HG02973 (cell line): ENCODE measurements around the gene TNS1.

ENCODE experiments used
- ATAC-seq: cut with Tn5 transposase; IDR thresholded peaks from one replicate; pipeline ENCODE4 v1.9.1; 2021; ENCODE audit warnings: moderate library complexity; ENCODE audit not compliant: unreplicated experiment

TNS1 gene

GRCh38 chr2:218017211-218018053 is 14.6 kb upstream of the TNS1 start:
- no peak for ATAC-seq

DNA sequence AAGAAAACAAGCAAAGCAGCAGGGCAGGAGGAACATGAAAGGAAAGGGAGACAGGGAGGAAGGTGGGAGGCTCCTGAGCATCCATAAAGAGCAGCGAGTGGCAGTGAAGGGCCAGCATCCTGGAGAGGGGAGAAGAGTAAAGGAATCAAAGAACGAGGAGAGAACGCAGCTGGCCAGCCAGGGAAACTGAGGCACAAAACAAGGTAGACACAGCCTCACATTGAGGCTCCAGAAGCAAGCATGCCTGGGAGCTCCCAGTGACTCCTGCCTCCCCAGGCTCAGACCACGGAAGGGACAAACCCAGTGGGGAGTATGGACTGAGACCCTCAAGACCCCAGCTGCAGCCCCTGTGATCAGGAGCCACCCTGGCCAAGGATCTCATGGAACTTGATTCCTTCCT is 14.0 kb upstream of the TNS1 start:
- no peak for ATAC-seq

DNA sequence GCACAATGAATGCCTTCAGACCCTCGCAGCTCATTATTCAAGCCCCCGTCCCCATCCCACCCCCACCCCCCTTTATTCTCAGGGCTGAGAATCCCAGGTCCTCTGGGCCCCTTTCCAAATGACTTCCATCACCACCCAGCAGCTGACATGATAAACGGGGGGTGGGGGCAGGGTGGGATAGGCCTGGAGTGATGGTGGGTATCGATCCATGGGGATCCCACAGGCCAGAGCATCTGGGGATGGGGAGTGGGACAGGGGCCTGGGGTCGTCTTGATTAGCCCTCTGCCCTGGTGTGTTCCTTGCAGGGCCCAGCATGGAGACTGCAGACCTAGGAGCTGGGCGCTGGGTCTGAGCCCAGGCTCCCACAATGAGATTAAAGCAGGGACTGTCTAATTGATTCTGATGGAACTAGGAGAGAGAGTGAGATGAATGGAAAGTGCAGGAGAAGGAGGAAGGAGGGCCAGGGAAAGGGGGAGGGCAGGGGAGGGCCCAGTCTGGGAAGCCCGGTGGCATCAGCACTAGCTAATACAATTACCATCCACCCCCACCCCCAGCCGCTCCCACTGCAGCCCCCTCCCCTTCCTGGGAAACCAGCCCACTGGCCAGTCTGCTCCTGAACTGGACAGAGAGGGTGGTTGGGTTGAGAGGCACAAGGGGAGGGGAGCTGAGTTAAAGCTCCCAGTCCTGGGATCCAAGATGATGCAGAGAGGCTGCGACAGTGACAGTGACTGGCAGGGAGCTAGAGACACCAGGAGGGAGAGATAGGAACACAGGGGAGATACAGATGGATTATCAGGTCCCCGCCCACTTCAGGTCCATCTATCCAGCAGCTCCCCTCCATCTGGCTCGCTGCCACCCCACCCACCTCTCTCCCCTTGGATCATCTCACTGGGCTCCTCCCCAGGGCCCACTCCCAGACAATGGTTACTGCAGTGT is 13.1 kb upstream of the TNS1 start:
- ATAC-seq, result no peak

DNA sequence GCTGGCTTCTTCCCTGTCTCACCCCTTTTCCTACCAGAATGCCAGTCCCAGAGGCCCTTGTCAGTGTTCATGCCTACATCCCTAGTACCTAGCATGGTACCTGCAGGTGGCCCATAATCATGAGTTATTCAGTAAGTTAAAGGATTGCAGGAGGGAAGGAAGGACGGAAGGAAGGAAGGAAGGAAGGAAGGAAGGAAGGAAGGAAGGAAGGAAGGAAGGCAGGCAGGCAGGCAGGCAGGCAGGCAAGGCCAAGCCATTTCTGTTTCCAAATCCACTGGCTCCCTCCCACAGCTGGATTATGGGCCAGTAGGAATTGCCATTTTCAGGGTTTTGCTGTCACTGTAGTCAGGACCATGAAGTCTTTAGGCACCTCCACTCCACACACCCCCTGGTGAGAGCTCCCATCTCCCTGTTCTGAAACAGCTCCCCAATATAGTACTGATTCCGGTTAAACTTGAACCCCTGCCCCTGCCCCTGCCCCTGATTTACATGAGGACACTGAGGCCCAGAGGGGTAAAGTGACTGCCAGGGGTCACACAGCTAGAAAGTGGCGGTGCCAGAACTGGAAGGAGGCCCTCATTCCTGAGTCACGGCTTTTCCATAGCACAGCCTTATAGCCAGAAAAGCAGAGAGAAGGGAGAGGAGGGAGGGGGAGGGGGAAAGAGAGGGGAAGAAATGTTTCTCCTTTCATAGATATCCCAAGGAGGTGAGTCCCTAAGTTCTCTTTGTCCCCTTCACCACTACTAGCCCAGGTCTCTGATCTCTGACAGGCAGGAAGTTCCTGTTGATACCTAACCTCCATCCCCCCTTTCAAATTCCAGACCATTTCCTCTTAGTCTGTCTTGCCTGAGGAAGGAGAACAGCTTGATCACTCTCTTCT is 12.2 kb upstream of the TNS1 start:
- ATAC-seq, result no peak

GRCh38 chr2:218013289-218013688 is 10.5 kb upstream of the TNS1 start:
- ATAC-seq, result no peak

DNA sequence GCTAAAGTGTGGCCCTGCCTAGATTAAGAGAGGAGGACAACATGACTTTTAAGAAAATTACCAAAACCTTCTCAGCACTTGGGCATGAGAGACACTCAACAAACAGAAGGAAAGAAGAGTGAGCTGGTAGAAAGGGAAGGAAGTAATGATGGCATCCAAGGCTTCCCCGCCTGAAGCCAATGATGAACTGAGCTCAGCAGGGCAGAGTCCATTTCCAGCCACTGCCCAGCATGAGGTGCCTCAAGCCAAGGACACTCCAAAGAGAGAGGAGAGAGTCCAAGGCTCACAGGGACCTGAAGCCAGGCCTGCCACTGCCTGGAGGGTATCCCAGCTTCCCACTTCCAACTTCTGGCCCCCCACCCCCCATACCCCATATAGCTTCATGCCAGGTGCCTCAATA is 9.5 kb upstream of the TNS1 start:
- ATAC-seq, result no peak

- no peak for ATAC-seq
Measured at GRCh38 chr2:218011653-218012040, 8.9 kb upstream of the TNS1 start.

- ATAC-seq, result no peak
Measured at GRCh38 chr2:218010984-218011652, 8.3 kb upstream of the TNS1 start.

DNA sequence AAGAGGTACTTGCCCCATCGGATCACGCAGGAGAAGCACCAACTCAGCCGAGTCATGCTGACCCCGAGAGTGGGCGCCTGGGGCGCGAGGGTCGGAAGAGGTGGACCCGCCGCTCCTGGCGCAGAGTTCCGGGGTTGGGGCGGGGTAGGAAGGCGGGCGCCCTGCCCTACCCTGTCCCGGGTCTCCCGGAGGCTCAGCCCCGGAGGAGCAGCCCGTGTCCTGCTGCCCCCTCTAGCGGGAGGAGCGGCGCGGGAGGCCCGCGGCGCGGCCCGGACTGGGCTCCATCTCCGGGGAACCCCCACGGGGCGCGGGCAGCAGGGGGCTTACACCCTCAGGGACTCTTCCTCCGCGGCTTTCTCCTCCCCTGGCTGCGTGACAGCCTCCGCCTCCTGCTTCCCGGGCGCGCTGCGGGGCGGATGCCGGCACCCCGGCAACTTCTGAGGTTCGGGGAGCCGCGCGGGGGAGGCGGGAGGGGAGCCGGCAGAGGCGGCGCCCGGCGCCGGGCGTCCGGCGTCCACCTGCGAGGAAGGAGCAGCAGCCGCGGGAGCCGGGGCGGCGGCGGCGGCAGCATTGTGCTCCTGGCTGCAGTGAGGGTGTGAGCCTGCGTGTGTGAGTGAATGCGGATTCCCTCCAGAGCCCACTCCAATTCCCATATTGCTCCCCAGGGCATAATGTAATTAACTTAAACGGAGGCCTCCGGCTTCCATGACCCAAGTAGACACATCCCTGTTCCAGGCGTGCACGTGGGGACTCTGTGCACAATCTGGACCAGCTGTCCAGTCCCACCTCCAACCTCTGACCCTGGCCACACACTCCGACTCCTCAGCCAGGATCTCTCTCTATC is 7.6 kb upstream of the TNS1 start:
- ATAC-seq, result no peak

GRCh38 chr2:218009765-218010139 is 7.0 kb upstream of the TNS1 start:
- ATAC-seq, result no peak

- no peak for ATAC-seq
Measured at GRCh38 chr2:218009231-218009630, 6.4 kb upstream of the TNS1 start.

DNA sequence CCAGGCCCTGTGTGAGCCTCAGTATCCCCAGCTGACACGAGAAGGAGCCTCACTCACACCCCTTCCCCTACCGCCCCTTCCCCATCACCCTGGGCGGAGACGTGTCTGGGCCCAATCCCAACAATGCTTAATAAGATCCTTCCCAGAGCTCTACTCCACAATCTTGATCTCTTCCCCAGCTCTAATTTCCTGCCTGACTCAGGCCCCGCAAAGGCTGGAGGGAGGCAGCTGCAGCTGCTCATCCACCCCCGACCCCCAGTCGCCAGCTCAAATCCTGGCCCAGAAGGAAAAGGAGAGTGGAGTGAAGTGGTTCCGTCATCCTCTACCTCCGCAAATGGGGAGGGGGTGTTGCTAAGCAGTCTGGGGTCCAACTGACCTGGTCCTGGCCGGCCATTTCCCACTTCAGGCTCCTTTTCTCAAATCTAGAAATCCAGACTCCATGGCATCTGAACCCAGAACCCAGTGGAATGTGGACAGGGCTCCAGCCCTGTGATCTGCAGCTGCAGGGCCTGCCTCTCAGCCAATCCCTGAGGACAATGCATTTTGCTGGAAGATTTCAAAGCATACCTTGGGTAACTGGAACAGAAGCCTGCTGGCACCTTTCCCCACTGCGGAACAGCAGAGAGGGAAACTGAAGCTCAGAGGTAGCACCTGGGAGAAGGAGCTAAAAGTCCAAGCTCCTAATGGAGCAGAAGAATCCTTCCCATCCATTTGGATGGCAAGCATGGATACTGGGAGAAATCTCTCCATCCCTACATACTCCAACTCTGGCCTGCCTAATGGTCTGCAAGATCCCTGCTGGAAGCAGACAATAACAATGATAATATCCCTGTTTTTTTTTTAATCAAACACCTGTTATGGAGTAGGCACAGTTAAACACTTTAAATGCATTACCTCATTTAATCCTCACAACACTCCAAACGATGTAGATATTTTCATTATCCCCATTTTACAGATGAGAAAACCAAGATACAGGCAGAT is 5.6 kb upstream of the TNS1 start:
- ATAC-seq, result no peak

- no peak for ATAC-seq
Measured at GRCh38 chr2:218006741-218007140, 3.9 kb upstream of the TNS1 start.

DNA sequence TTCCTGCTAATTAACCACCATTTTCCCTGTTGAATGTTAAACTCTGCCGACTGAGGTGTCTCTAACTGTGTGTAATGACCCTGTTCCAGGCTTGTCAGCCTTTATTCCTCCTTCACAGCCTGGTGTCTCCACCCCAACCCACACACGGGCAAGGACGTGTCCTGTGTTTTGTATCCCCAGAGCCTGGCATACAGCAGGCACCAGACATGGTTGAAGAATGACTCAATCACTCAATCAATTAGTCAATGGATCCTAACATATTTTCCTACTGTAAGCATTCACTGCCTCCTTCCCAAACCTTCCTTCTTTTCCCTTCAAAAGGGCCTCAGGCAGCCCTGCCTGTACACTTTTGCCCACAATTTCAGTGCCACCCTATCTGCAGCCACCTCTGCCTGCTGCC is 2.7 kb upstream of the TNS1 start:
- no peak for ATAC-seq

GRCh38 chr2:218005028-218005427 is 2.2 kb upstream of the TNS1 start:
- no peak for ATAC-seq

- ATAC-seq, result no peak
Measured at GRCh38 chr2:218003981-218004419, 1.2 kb upstream of the TNS1 start.

GRCh38 chr2:218003281-218003944 is 618 bp upstream of the TNS1 start:
- no peak for ATAC-seq
